Heart left ventricle (tissue), 16 donors: Measurements from ENCODE around the gene PPIE. TPM values are rescaled to one million over a fixed set of nuclear protein-coding genes. Genes with fewer than 3 reads are reported as not detected.

ENCODE experiments used
- ATAC-seq, 4 donors: fragments of 200-7000 bp; cut with Tn5 transposase; one replicate each; pipeline ENCODE4 v1.9.1; 2020 to 2022; ENCODE audit warnings: moderate library complexity in 4 of 4, mild to moderate bottlenecking in 3 of 4, moderate number of reproducible peaks in 1 of 4
- DNase-seq, 5 donors: peaks; one replicate each; pipeline ENCODE4 v3.0.0-alpha.2; 2020
- H3K27ac ChIP-seq, 12 donors: fragments of 200-600 bp; sonication (generic) in 4 of 12; one replicate each; pipeline versions ENCODE4 v1.5.0 to v1.8.0; 2016 to 2022; ENCODE audit warnings: mild to moderate bottlenecking in 2 of 12
- H3K27me3 ChIP-seq, 9 donors: fragments of 200-600 bp; sonication (generic) in 2 of 9; one replicate each; pipeline versions ENCODE4 v1.5.1 to v1.8.0; 2016 to 2022; ENCODE audit warnings: mild to moderate bottlenecking in 3 of 9
- H3K36me3 ChIP-seq, 9 donors: fragments of 200-600 bp; sonication (generic) in 2 of 9; one replicate each; pipeline versions ENCODE4 v1.5.0 to v1.8.0; 2018 to 2022; ENCODE audit warnings: mild to moderate bottlenecking in 2 of 9
- H3K4me1 ChIP-seq, 12 donors: fragments of 200-600 bp; sonication (generic) in 4 of 12; one replicate each; pipeline versions ENCODE4 v1.5.0 to v1.8.0; 2016 to 2022; ENCODE audit warnings: mild to moderate bottlenecking in 3 of 12
- H3K4me3 ChIP-seq, 12 donors: fragments of 200-600 bp; sonication (generic) in 4 of 12; one replicate each; pipeline versions ENCODE4 v1.5.0 to v1.8.0; 2017 to 2022; ENCODE audit warnings: mild to moderate bottlenecking in 9 of 12, moderate library complexity in 4 of 12
- H3K9me3 ChIP-seq, 12 donors: fragments of 200-600 bp; sonication (generic) in 4 of 12; one replicate each; pipeline versions ENCODE4 v1.5.0 to v1.8.0; 2016 to 2022; ENCODE audit warnings: mild to moderate bottlenecking in 1 of 12
- POLR2A ChIP-seq, 2 donors: fragments of 450-650 bp; IDR thresholded peaks; one replicate each; pipeline ENCODE4 v1.6.1; 2017; ENCODE audit warnings: antibody characterized with exemption in 2 of 2, mild to moderate bottlenecking in 2 of 2, moderate library complexity in 2 of 2
- WGBS, 4 donors: extraction: QIAGEN DNeasy Blood & Tissue Kit in 2 of 4; methylation state at CpG; one replicate each; pipeline versions ENCODE4 v1.1.5 to v1.1.7; 2013 to 2018; 5-methylcytosine and 5-hydroxymethylcytosine counted together
- intact Hi-C, 10 donors: fragments of 100-400 bp; cut with DNase I; formaldehyde crosslinking; loops; one replicate each; pipeline versions ENCODE4 v1.11.1 to v1.14.2; 2022
- long read RNA-seq, 3 donors: library from polyadenylated mRNA; unstranded; transcript quantifications; one replicate each; pipeline ENCODE4 v2.0.0, GENCODE V29; 2020 to 2021
- polyA plus RNA-seq, 2 donors: library from polyadenylated mRNA; stranded (reverse); fragments of 200-250 nt; gene quantifications; one replicate each; pipeline ENCODE4 v1.2.3, GENCODE V29; 2013
- total RNA-seq, 9 donors: library from RNA; depleted of rRNA in 2 of 9; stranded (reverse); fragments of >200 nt in 2 of 9; fragmentation: NEBNext Ultra II Directional in 3 of 9; extraction: Animal tissue kit (Norgen Biotek cat#: 25700) in 3 of 9; gene quantifications; one replicate each; pipeline versions ENCODE4 v1.1.0 to v1.2.4, GENCODE V29; 2016 to 2023
- TF ChIP-seq, protein P1 (sequence below), 12 donors: fragments of 200-600 bp; sonication (generic) in 4 of 12; IDR thresholded peaks; one replicate each; pipeline versions ENCODE4 v1.5.0 to v1.8.0; 2018 to 2022; ENCODE audit warnings: antibody characterized with exemption in 12 of 12, mild to moderate bottlenecking in 5 of 12
- donor health status: ischemic (EF 13 %, LVEDD 7.1; RV severe dilation, severe dysfunction).
- donor health status: healthy with polysubstance abuse.
- donor health status: DM: no; HTN: yes; CAD: no.
- donor health status: DM: no; HTN: no; CAD: no.
- donor health status: ischemic (EF 25% LVEDD 6.9; RV normal size, moderate dysfunction).
- donor health status: ischemic (EF 25% LVEDD 5.7; RV mildly dilated, moderate dysfunction).
- donor health status: healthy.
- donor health status: DM: yes; HTN: yes; CAD: no.
- donor health status: ischemic (EF 35%, LVEDD 5.7; RV mildly dilated, moderate dysfunction).
- donor health status: nonischemic (EF 11% LVEDD 7.7; RV severe dilation, severe dysfunction).
- donor health status: DM: yes; HTN: yes; CAD: no.
- donor health status: PGD.
- donor health status: ischemic (EF 29% LVEDD 5.4; RV normal size, mild dysfunction).
- donor health status: nonischemic (EF 23%, LVEDD 6.1; RV moderate dilation, normal function).

PPIE gene
- 10 to 100 TPM; 22.2 to 33.3 (median 27.9) TPM for total RNA-seq
- 10 to 100 TPM; 33.7 to 45.3 TPM for polyA plus RNA-seq
- long read RNA-seq, donor 1, transcript PPIE-201 (10 exons, 1,277 nt): major isoform, 36 of 56 reads
- long read RNA-seq, donor 1, partial matches to known transcripts: 5 of 56 reads
- long read RNA-seq, donor 1, other reads (novel, unspliced or antisense): 10 of 56 reads
- long read RNA-seq, donor 2, transcript PPIE-201 (10 exons, 1,277 nt): major isoform, 122 of 209 reads
- long read RNA-seq, donor 2, transcript PPIE-203 (11 exons, 1,198 nt): minor isoform, 10 of 209 reads
- long read RNA-seq, donor 2, transcript PPIE-202 (10 exons, 1,079 nt): minor isoform, 35 of 209 reads
- long read RNA-seq, donor 2, partial matches to known transcripts: 4 of 209 reads
- long read RNA-seq, donor 2, other reads (novel, unspliced or antisense): 36 of 209 reads
- long read RNA-seq, donor 3, transcript PPIE-201 (10 exons, 1,277 nt): major isoform, 36 of 57 reads
- long read RNA-seq, donor 3, partial matches to known transcripts: 6 of 57 reads
- long read RNA-seq, donor 3, other reads (novel, unspliced or antisense): 11 of 57 reads

DNA sequence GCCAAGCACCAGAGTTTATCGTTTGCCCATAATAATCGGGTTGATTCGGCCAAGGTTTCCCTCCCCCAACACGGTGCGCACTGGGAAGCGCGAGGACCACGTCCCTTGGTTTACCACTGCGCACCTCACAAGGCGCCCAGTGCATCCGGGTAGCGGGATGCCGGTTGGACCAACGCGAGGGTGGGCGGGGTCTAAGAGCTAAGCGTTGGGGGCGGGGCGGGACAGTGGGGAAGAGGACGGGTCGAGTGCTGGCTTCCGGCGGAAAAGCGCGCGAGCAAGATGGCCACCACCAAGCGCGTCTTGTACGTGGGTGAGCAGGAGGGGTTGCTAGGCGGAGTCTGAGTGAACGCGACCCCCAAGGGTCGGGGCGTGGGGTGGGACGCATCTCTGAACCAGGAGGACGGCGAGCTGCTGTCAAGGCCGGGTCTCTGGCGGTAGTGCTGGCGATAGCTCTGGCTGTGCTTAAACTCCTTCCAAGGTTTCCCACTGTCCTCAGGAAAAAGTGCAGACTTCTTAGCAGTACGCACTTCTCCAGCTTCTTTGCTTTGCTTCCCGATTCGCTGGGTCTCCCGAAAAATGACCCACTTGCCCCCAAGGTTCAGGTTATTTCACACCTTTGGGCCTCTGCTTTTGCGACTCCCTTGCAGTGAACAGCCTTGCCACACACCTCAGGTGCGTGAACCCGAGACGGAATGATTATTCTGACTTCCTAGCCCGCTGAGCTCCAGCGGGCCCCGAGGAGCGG lies at the start of gene PPIE:
Gene PPIE, plus strand, starts transcription at position 261 of the 745 bp plus-strand sequence. Its CDS starts 19 bp downstream, at position 280.
- DNase-seq (peak; percentile 94 to 97 (median 95)), ATAC-seq (peak; percentile 96 to 99 (median 99))
- intact Hi-C loops: loop anchor here in 1 of 10 donors (10.0 kb wide), 1 partner anchor 644 kb away; no protein-coding TSS in a partner anchor
- Histone ChIP-seq H3K36me3 (peaks cover 0 to 39% (median 36%) of the 10 kb centered on the region in 9 donors), H3K4me3 (peak within 1 kb of the TSS; percentile 57 to 91 (median 78)), H3K27me3 (peaks cover 0 to 16% (median 2%) of the 10 kb centered on the region in 9 donors), H3K9me3 (no peaks in the 10 kb centered on the region), H3K27ac (peak within 1 kb of the TSS in 11 of 12 donors; percentile 7 to 84 (median 72)), H3K4me1 (peaks cover 0 to 17% (median 14%) of the 10 kb centered on the region in 12 donors)
- 0 to 2% (median 1%) methylated on average over 43 to 52 of the region's 52 CpGs for WGBS, 4 donors
- TF ChIP-seq, protein P1, sequence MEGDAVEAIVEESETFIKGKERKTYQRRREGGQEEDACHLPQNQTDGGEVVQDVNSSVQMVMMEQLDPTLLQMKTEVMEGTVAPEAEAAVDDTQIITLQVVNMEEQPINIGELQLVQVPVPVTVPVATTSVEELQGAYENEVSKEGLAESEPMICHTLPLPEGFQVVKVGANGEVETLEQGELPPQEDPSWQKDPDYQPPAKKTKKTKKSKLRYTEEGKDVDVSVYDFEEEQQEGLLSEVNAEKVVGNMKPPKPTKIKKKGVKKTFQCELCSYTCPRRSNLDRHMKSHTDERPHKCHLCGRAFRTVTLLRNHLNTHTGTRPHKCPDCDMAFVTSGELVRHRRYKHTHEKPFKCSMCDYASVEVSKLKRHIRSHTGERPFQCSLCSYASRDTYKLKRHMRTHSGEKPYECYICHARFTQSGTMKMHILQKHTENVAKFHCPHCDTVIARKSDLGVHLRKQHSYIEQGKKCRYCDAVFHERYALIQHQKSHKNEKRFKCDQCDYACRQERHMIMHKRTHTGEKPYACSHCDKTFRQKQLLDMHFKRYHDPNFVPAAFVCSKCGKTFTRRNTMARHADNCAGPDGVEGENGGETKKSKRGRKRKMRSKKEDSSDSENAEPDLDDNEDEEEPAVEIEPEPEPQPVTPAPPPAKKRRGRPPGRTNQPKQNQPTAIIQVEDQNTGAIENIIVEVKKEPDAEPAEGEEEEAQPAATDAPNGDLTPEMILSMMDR (IDR thresholded peaks at IDR 0.05): no peak
- peak in 1 of 2 donors; percentile 17 for TF ChIP-seq POLR2A (IDR thresholded peaks at IDR 0.05)

DNA sequence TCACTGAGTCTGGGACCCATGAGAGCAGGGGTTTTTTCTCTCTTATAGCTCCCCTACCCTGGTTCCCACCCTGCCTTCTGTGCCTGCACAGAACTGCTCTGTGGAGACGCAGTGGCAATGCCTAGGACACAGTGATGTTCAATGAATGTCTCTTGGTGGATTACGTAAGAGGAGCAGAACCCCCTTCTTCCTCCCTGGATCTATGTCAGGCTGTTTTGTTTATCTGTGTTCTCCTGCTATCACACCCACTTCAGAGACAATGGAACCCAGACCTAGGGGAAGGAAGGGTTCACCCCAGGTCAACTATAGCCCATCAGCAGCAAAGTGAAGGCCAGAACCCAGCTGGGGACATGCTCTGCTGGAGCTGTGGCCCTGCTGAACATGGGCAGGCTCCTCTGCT lies 49.5 kb upstream of the PPIE start:
- Histone ChIP-seq H3K4me3 (no peak overlapping the region), H3K27ac (no peak overlapping the region), H3K4me1 (peaks cover 2 to 27% (median 16%) of the 10 kb centered on the region in 12 donors), H3K27me3 (peaks cover 0 to 77% (median 30%) of the 10 kb centered on the region in 9 donors), H3K36me3 (no peaks in the 10 kb centered on the region), H3K9me3 (no peaks in the 10 kb centered on the region)
- ATAC-seq (no peak), DNase-seq (no peak)
- intact Hi-C loops: no loop called here
- TF ChIP-seq, protein P1 (IDR thresholded peaks at IDR 0.05): no peak
- no peak for TF ChIP-seq POLR2A (IDR thresholded peaks at IDR 0.05)
- 39 to 60% (median 43%) methylated on average over 2 of the region's 2 CpGs for whole genome bisulfite sequencing, 4 donors

DNA sequence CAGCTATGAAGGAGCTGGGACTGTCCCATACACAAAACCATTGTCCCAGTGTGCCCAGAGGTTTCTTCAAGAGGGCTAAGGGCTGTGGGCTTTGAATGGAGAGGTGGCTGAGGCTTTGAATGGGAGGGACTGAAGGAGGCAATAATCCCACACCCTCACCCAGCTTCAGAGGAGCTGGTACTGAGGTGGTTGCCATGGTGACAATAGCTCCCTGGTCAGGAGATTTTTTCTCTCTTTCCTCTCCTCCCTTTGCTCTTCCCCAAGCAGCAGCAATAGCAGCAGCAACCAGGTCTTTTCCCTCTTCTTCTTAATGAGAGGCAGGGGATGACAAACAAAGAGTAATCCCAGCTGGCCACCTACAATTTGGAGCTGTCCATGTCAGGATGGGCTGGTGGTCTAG lies 49.0 kb upstream of the PPIE start:
- Histone ChIP-seq H3K9me3 (no peaks in the 10 kb centered on the region), H3K4me3 (no peak overlapping the region), H3K36me3 (no peaks in the 10 kb centered on the region), H3K27me3 (peaks cover 0 to 75% (median 30%) of the 10 kb centered on the region in 9 donors), H3K4me1 (peaks cover 2 to 27% (median 16%) of the 10 kb centered on the region in 12 donors), H3K27ac (no peak overlapping the region)
- TF ChIP-seq, protein P1 (IDR thresholded peaks at IDR 0.05): no peak
- no peak for TF ChIP-seq POLR2A (IDR thresholded peaks at IDR 0.05)
- no peak for ATAC-seq
- intact Hi-C loops: no loop called here
- no peak for DNase-seq
